ENCODE results near the gene IGFBP5.

Gene IGFBP5

GRCh38 chr2:216663106-216663505 is 32.2 kb downstream of the IGFBP5 start:
- no peak for DNase-seq

- DNase-seq: peak; percentile 39
These were observed 33.5 kb downstream of the IGFBP5 start for GRCh38 chr2:216661639-216662375.

DNA sequence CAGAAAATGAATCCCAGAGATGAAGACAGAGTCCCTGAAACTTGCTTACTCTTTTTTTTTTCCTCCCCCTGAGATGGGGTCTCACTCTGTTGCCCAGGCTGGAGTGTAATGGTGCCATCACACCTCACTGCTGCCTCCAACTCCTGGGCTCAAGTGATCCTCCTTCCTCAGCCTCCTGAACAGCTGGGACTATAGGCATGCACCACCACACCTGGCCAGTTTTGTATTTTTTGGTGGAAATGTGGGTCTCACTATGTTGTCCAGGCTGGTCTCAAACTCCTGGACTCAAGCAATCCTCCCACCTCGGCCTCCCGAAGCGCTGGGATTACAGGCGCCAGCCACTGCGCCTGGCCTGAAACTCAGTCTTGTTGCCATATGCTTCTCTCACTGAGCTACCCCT is 34.3 kb downstream of the IGFBP5 start:
- DNase-seq: no peak

DNA sequence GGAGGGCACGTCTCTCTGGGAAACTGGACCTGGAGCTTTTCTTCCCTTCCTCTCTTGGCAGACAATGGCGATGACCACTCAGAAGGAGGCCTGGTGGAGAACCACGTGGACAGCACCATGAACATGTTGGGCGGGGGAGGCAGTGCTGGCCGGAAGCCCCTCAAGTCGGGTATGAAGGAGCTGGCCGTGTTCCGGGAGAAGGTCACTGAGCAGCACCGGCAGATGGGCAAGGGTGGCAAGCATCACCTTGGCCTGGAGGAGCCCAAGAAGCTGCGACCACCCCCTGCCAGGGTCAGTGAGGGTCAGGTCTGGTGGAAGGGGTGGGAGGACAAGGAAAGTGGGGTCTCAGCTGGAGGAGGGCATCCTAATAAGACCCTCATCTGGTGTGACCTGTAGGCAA is 34.9 kb downstream of the IGFBP5 start:
- DNase-seq: no peak

DNA sequence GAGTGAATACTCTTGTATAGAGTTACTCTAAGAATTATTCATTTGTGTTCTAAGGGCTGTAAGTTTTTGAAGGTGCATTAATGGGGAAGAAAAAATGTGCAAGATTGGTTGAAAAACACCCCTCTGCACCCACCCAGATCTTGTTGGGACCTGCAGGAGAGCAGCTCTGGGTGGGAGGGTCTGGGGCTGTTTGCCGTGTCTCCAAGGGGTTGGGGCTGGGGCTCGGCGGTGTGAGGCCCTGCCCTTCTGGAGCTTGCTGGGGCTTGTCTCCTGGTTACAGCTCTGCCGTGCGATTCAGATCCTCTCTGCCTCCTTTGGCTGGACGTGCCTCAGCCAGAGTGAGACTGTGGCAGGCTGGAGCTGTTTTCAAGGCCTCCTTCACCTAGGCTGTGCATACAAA is 36.1 kb downstream of the IGFBP5 start:
- DNase-seq: no peak

- DNase-seq: no peak
These were observed 36.6 kb downstream of the IGFBP5 start for GRCh38 chr2:216658757-216659156.

DNA sequence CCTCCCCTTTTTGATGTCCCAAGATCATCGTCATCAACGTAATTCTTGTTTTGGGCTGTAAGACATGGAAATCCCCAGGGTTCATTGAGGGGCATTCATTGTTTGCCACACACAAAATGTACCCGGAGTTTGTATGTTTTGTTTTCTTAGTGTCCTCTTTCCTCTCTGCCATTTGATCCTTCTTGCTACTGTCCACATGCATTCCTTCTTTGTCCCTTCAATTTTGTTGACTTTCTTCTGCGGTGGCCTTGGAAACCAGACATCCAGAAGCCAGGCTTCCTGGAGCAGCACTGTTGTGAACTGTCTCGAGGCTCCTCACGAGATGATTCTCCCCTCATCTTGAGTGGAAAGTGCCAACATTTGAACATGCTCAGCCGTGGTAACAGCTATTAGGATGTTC is 37.4 kb downstream of the IGFBP5 start:
- DNase-seq: no peak

GRCh38 chr2:216657086-216657855 is 38.1 kb downstream of the IGFBP5 start:
- no peak for DNase-seq

GRCh38 chr2:216654528-216655052 is 40.8 kb downstream of the IGFBP5 start:
- no peak for DNase-seq

DNA sequence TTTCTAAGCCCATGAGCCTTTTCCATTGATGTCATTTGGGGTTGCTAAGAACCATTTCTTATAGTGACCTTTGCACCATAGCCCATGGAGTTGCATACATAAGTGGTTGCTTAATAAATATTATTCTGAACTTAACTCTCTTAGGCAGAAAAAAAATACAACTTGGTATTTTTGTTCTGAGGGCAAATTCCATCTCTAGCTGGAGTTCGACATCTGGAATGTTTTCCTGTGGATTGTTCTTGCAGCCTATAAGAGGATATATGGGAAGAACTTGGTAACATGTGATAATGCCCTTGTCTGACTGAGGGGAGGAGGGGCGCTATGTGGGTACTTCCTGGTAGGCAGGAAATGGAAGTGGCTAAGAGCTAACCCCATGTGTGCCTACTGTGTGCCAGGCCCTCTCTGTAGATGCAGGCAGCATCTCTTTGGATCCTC is 41.4 kb downstream of the IGFBP5 start:
- DNase-seq: no peak

DNA sequence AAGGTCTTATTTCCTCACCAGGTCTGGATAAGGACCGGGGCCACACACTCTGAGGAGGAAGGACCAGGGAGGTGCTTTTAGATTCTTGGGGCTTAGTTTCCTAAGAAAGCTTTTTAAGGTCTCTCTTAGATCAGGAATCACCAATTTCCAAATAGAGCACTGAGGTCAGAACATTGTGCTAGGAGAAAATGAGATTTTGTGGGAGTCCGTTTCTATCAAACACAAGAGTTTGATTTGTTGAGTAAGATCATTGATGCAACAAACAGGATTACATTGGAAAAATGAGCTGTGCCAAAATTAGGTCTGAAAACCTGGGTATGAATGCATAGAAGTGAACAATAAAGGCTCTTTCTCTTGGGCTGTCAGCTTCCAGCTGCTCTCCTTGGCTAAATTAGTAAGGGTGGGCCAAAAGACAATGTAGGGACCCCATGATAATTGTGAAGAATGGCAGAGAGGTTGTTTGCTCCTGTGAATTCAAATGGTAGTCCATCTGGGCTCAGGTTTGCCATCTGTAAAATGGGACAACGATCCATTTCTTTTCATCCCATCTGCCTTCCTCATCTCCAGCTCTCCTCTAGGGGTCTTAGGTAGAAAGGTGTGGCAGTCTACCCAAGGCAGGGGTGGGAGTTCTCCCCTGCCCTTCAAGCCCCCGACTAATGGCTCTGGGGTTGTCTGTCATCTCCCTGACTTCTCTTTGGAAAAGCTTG is 42.1 kb downstream of the IGFBP5 start:
- no peak for DNase-seq

DNA sequence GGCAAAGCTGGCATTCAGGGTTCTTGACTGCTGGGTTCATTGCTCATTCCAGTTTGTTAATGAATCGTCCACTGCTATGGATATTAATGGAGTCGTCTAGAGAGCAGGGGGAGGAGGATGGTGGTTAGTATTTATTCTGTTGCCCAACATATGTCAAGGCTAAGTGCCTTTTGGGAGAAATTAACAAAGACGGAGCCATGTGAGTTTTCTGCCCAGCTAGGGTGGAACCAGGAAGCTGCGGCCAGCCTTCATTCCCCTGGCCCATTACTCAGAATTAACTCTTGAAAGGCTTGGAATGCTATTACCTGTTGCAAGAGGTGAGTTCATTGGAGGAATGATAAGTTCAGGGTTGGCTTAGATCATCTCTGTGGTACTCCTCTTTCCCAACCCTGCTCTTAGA is 42.8 kb downstream of the IGFBP5 start:
- no peak for DNase-seq

- no peak for DNase-seq
These were observed 43.9 kb downstream of the IGFBP5 start for GRCh38 chr2:216651351-216651881.

DNA sequence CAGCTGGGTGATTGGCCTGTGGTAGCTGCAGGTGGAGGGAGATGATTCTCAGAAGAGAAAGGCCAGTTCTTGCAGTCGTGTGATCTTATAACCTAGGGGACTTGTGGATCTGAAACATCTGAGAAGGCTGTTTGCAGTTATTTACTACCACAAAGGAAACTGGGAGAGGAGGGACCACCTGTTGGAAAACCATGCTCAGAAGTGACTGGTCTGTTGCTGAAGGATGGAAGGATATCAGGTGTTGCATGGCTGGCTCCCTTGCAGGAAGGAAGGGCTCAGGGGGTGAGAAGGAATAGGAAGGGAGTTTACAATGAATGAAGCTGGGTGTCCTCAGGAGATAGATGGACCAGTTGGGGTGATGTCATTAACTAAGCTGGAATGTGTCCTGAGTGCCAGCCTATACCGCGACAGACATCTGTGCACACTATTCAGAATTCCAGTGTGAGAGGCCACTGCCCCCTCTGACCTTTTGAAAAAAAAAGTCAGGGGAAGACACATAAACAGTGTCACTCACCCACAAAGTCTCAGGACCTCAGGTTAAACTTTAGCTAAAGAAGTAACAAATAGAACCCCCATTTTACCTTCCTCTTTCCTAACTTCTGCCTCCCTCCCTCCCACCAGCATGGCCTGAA is 44.6 kb downstream of the IGFBP5 start:
- no peak for DNase-seq

GRCh38 chr2:216649574-216649973 is 45.8 kb downstream of the IGFBP5 start:
- no peak for DNase-seq

GRCh38 chr2:216648105-216648504 is 47.2 kb downstream of the IGFBP5 start:
- DNase-seq: no peak

DNA sequence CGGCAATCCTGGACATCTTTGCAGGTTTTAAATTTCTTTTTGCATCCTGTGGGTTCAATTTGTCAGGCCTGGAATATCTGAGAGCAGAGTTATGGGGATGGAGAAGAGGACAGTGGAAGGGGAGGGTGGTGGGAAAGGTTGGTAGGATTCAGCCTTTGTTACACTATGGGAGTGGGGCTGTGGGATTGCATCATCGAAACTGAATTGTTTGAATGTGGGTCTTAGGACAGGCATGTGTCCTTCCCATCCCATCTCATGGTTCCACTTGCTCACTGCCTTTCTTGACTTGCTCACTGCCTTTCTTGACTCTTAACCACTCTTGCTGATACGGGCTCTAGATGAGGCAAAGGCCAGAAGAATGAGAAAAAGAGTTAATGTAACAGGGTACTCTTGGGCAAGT is 49.2 kb downstream of the IGFBP5 start:
- no peak for DNase-seq

- no peak for DNase-seq
These were observed 49.8 kb downstream of the IGFBP5 start for GRCh38 chr2:216645636-216645950.

GRCh38 chr2:216644842-216645635 is 50.3 kb downstream of the IGFBP5 start:
- no peak for DNase-seq

DNA sequence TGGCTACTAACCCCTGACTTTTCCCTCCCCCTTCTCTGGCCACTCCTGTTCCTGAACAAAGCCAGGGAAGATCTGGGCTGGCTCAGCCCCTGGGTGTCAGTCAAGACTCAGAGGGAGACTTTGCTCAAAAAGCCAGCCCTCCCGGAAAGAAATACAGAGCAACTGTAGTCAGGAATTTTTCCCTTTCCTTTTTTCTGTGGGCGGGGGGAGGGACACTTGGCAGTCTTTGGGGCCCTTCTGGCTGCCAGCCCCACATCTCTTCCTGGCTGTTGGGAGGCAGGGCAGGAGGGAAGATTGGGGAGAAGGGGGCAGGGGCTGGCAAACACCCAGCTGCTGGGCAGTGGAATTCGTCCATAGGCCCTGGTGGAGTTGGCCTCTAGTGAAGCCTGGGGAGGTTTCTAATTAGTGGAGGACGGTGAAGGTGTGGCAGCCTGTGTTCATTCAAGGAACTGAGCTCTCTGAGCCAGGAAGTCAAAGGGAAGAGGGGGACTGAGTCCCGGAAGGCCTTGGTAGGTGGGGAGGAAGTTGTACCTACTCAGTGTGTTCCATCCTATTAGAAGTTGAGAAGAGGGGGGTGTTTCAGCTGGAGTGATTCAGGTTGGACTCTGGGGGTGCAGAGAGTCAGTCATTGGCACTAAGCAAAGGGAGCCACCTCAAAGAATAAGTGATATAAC is 51.2 kb downstream of the IGFBP5 start:
- no peak for DNase-seq

- no peak for DNase-seq
These were observed 57.9 kb downstream of the IGFBP5 start for GRCh38 chr2:216637472-216637871.

Data from stimulated activated CD8-positive, alpha-beta memory T cell treated with anti-CD3 and anti-CD28 coated beads, Interleukin-4, amount 100 ng/mL, for 48 hours (primary cell).